NCI-H146 (cell line): ENCODE data around the gene EHBP1.
A peak's percentile ranks its signal among the peaks of the same experiment; 100 is the strongest.
"Not testable (repeated sequence)": the region's sequence is repeated elsewhere in the genome, so short reads cannot be mapped to it uniquely, and the experiment has no call there.

Source experiments
- DNase-seq: peaks from one replicate; lab custom pipeline; 2025; lab: John Stamatoyannopoulos, UW

Gene EHBP1

GRCh38 chr2:62736899-62737559 is 31.5 kb downstream of the EHBP1 start:
- no peak for DNase-seq

GRCh38 chr2:62738981-62739936 is 33.7 kb downstream of the EHBP1 start:
- no peak for DNase-seq

DNA sequence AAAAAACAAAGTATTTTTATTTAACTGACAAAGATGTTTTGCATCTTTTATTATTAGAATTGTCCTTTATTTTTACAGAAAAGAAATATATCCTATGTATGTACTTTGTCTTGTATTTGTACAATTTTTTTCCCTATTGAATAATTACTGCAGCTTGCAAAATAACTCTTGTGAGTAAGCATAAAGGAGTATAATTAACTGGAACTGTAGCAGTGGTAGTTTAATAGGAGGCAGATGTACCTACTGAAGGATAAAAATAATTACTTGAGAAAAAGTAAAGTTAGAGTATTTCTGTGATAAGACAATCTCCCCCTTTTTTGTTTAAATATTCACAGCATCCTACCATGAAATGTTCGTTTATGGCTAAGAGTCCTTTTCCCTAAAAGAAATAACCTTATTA is 34.7 kb downstream of the EHBP1 start:
- no peak for DNase-seq

DNA sequence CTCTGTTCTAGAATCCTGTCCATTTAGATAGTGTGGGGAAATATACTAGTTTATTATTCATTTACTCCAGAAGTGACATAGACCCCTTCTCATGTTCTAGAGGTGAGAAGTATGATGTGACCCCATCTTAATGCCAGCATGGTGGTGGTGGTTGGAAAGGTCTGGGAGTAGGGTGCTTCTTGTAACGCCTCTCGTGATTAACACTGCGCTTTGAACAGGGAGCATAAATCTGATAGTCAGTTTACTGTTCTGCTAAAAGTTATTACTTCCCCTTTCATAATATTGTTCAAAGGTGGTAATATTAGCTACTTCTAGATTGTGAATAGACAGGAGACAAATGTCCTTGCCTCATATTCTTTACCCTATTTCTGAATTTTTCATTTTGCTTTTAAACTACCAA is 35.6 kb downstream of the EHBP1 start:
- no peak for DNase-seq

- no peak for DNase-seq
These were observed 36.6 kb downstream of the EHBP1 start for GRCh38 chr2:62741954-62742722.

- DNase-seq = no peak
These were observed 38.0 kb downstream of the EHBP1 start for GRCh38 chr2:62743506-62743905.

DNA sequence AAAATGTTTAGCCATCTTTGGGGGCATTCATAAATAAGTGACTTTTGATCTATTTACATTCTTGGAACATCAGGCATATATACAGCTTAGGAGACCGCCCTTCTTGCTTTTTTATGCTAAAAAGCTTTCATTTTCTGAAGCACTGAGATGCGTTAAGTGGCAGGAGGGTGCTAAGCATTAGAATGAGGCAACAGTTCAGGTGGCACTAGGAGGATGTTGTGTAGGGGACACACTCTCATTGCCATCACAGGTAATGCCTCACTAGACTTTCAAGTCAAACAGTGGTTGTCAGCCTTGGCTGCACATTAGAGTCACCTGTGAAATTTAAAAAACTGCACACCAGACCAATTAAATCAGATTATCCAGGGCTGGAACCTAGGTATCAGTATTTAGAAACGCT is 39.1 kb downstream of the EHBP1 start:
- DNase-seq = no peak

GRCh38 chr2:62745891-62746481 is 40.5 kb downstream of the EHBP1 start:
- no peak for DNase-seq

DNA sequence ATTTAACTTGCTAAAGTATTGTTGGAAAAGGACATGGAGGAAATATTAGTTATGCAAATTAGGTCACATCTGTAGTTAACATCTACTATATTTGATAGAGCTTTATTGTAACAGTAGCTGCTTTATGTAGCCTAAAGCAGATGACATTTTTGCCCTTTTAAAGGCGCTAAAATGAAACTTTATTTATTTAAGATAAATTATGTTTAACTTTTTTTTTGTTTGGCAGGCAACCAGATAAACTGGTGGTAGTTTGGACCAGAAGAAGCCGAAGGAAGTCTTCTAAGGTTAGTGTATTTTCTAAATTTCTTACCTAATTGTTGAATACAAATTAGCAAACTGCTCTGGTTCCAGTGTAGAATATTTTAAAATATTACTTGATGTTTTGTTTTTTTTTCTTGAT is 41.7 kb downstream of the EHBP1 start:
- no peak for DNase-seq

DNA sequence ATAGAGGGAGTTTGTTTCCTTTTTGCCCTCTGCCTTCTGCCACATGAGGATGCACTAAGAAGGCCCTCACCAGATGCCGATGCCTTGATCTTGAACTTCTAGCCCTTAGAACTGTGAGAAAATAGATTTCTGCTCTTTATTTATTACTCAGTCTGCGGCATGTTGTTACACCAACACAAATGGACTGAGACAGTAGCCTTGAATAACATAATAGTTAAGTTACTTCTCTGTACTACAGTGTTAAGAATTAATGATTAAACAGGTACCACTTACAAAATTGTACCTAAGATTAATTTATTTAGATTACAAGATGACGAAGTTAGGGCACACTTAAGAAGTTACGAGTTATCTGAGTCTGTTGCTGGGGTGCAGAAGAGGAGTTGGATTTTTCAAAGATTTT is 42.4 kb downstream of the EHBP1 start:
- no peak for DNase-seq

DNA sequence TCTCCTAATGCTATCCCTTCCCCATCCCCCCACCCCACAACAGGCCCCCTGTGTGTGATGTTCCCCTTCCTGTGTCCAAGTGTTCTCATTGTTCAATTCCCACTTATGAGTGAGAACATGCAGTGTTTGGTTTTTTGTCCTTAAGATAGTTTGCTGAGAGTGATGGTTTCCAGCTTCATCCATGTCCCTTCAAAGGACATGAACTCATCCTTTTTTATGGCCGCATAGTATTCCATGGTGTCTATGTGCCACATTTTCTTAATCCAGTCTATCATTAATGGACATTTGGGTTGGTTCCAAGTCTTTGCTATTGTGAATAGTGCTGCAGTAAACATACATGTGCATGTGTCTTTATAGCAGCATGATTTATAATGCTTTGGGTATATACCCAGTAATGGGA is 43.6 kb downstream of the EHBP1 start:
- DNase-seq = not testable (repeated sequence)

GRCh38 chr2:62757029-62757428 is 51.5 kb downstream of the EHBP1 start:
- DNase-seq = no peak

DNA sequence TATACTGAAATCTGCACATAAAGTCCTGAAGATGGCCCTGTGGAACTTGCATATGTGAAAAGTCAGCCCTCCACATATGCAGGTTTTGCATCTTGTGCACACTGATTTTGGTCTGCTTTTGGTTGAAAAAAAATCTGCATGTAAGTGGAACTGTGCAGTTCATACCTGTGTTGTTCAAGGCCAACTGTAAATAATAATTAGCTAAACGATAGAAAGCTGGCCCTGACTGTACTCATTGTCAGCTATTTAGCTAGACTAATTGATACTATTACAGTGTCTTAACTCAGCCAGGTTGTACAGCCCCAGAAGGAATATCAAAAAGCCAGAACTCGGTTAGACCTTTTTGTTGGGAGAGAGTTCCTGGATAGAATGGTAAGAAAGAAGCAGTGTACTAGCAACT is 54.5 kb downstream of the EHBP1 start:
- DNase-seq = no peak

GRCh38 chr2:62760555-62760954 is 55.0 kb downstream of the EHBP1 start:
- DNase-seq = no peak

DNA sequence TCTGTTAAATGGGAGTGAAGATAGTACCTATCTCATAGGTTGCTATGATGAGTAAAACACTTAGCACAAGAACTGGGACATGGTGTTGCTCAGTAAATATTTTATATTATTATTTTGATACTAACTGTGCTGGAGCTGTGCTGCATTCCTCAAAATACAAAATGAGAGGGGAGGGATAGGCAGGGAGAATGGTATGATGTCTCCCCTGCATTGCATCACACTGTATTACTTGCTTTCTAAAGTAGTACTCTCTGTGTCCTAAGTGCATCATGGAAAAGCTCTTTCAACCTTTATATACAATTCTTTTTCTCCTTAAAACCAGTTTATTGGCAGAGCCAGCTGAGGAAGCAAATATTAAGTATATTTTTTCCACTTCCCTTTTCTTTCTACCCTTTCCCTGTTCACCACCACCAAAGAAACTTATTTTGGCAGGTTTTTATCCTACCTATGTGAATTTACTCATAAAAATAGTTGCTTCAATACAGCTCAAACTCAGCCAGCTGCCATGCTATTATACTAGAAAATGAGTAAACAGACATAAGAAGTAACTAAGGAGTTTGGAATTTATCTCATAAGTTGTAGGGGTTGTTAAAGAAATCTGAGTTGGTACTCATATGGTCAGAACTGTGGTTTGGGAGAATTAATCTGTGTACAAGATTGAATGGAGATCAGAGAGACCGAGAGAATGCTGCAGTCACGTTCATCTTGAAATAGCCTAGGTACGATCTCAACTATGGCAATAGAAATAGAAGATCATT is 60.3 kb downstream of the EHBP1 start:
- no peak for DNase-seq

- no peak for DNase-seq
These were observed 63.1 kb downstream of the EHBP1 start for GRCh38 chr2:62768615-62769014.

GRCh38 chr2:62770629-62771028 is 65.1 kb downstream of the EHBP1 start:
- DNase-seq = no peak

GRCh38 chr2:62774555-62775366 is 69.2 kb downstream of the EHBP1 start:
- peak; percentile 5 for DNase-seq

- no peak for DNase-seq
These were observed 69.8 kb downstream of the EHBP1 start for GRCh38 chr2:62775367-62775668.

GRCh38 chr2:62783679-62784078 is 78.2 kb downstream of the EHBP1 start:
- DNase-seq = no peak

GRCh38 chr2:62784341-62784740 is 78.8 kb downstream of the EHBP1 start:
- DNase-seq = no peak
